ENCODE measurements around the gene PICALM. TPM values are rescaled to one million over a fixed set of nuclear protein-coding genes. Genes with fewer than 3 reads are reported as not detected.
"Not testable (repeated sequence)": the region's sequence is repeated elsewhere in the genome, so short reads cannot be mapped to it uniquely, and the experiment has no call there.

PICALM gene
- total RNA-seq, 4 donors from 2014 or later, result 148 to 244 (median 221) TPM

- Histone ChIP-seq H3K9me3 (no peaks in the 10 kb centered on the region), H3K27me3 (no peaks in the 10 kb centered on the region), H3K4me1 (peaks cover 0 to 12% (median under 1%) of the 10 kb centered on the region in 4 donors), H3K4me3 (no peak overlapping the region), H3K36me3 (peaks cover 0 to 23% (median 3%) of the 10 kb centered on the region in 4 donors), H3K27ac (no peak overlapping the region)
- WGBS, 2 donors (ENCODE audit: low coverage in 1 of 2), result 62% methylated on average over 2 of the region's 2 CpGs; no CpG with 5 or more reads in 1 of the 2 donors
- intact Hi-C loops (cut with DNase I; ENCODE audit: low total_unique reads) (no loop called here), in situ Hi-C loops (cut with MboI; ENCODE audit: low pct_ligation_motif_present in 1 of 4, low pct_unique_long_range_greater_than_20kb in 1 of 4, low sequenced_read_pairs in 3 of 4) (no loop called here)
- no peak for DNase-seq
- TF ChIP-seq, protein P1, sequence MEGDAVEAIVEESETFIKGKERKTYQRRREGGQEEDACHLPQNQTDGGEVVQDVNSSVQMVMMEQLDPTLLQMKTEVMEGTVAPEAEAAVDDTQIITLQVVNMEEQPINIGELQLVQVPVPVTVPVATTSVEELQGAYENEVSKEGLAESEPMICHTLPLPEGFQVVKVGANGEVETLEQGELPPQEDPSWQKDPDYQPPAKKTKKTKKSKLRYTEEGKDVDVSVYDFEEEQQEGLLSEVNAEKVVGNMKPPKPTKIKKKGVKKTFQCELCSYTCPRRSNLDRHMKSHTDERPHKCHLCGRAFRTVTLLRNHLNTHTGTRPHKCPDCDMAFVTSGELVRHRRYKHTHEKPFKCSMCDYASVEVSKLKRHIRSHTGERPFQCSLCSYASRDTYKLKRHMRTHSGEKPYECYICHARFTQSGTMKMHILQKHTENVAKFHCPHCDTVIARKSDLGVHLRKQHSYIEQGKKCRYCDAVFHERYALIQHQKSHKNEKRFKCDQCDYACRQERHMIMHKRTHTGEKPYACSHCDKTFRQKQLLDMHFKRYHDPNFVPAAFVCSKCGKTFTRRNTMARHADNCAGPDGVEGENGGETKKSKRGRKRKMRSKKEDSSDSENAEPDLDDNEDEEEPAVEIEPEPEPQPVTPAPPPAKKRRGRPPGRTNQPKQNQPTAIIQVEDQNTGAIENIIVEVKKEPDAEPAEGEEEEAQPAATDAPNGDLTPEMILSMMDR (IDR thresholded peaks at IDR 0.05), result no peak
- TF ChIP-seq POLR2A (IDR thresholded peaks at IDR 0.05) (no peak), EP300 (IDR thresholded peaks at IDR 0.05; ENCODE audit: low read depth) (no peak), POLR2AphosphoS5 (IDR thresholded peaks at IDR 0.05) (no peak)
Measured at GRCh38 chr11:85953491-85954143, 115.3 kb downstream of the PICALM start.

DNA sequence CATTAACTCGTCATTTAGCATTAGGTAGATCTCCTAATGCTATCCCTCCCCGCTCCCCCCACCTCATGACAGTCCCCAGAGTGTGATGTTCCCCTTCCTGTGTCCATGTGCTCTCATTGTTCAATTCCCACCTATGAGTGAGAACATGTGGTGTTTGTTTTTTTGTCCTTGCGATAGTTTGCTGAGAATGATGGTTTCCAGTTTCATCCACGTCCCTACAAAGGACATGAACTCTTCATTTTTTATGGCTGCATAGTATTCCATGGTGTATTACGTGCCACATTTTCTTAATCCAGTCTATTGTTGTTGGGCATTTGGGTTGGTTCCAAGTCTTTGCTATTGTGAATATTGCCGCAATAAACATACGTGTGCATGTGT, 116.8 kb downstream of the PICALM start:
- H3K4me3 ChIP-seq; H3K27ac ChIP-seq; H3K9me3 ChIP-seq; DNase-seq; intact Hi-C loops (cut with DNase I; ENCODE audit: low total_unique reads); in situ Hi-C loops (cut with MboI; ENCODE audit: low pct_ligation_motif_present in 1 of 4, low pct_unique_long_range_greater_than_20kb in 1 of 4, low sequenced_read_pairs in 3 of 4); H3K27me3 ChIP-seq: not testable (repeated sequence)
- H3K4me1 ChIP-seq, result peaks cover 0 to 20% (median 6%) of the 10 kb centered on the region in 4 donors
- WGBS, 2 donors (ENCODE audit: low coverage in 1 of 2), result 83 to 100% methylated on average over 2 to 7 of the region's 7 CpGs
- peaks cover 0 to 16% (median 2%) of the 10 kb centered on the region in 4 donors for H3K36me3 ChIP-seq

GRCh38 chr11:85951428-85952107, 117.3 kb downstream of the PICALM start:
- Histone ChIP-seq H3K4me1 (peaks cover 0 to 26% (median 6%) of the 10 kb centered on the region in 4 donors), H3K4me3 (no peak overlapping the region), H3K9me3 (no peaks in the 10 kb centered on the region), H3K36me3 (peaks cover 0 to 10% (median 2%) of the 10 kb centered on the region in 4 donors), H3K27me3 (no peaks in the 10 kb centered on the region), H3K27ac (no peak overlapping the region)
- intact Hi-C loops (cut with DNase I; ENCODE audit: low total_unique reads), result no loop called here
- in situ Hi-C loops (cut with MboI; ENCODE audit: low pct_ligation_motif_present in 1 of 4, low pct_unique_long_range_greater_than_20kb in 1 of 4, low sequenced_read_pairs in 3 of 4), result no loop called here
- TF ChIP-seq, protein P1 (IDR thresholded peaks at IDR 0.05), result no peak
- TF ChIP-seq POLR2AphosphoS5 (IDR thresholded peaks at IDR 0.05), result no peak
- TF ChIP-seq POLR2A (IDR thresholded peaks at IDR 0.05), result no peak
- TF ChIP-seq EP300 (IDR thresholded peaks at IDR 0.05; ENCODE audit: low read depth), result no peak
- DNase-seq, result no peak
- WGBS, 2 donors (ENCODE audit: low coverage in 1 of 2), result 96% methylated on average over 3 of the region's 3 CpGs

DNA sequence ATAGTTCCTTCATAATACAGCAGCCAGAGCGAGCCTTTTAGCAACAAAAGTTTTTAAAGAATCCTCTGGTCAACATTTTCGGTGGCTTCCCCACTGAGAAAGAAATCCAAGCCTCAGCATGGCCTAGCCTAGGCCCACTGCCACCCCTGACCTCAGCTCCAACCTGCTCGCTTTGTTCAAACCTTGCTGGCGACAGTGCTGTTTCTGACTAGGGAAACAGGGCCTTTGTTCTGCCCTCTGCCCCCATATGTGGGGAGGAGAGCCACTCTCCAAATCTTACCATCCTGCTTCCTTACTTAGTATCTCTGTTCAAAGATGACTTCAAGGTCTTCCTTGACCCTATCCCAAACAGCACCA, 117.9 kb downstream of the PICALM start:
- 97 to 100% methylated on average over 1 to 4 of the region's 4 CpGs for WGBS, 2 donors (ENCODE audit: low coverage in 1 of 2)
- peak in 1 of 3 donors; percentile 0 for TF ChIP-seq POLR2AphosphoS5 (IDR thresholded peaks at IDR 0.05)
- TF ChIP-seq EP300 (IDR thresholded peaks at IDR 0.05; ENCODE audit: low read depth), result no peak
- TF ChIP-seq, protein P1 (IDR thresholded peaks at IDR 0.05), result no peak
- TF ChIP-seq POLR2A (IDR thresholded peaks at IDR 0.05), result no peak
- in situ Hi-C loops (cut with MboI; ENCODE audit: low pct_ligation_motif_present in 1 of 4, low pct_unique_long_range_greater_than_20kb in 1 of 4, low sequenced_read_pairs in 3 of 4) (no loop called here), intact Hi-C loops (cut with DNase I; ENCODE audit: low total_unique reads) (no loop called here)
- Histone ChIP-seq H3K36me3 (peaks cover 0 to 5% (median under 1%) of the 10 kb centered on the region in 4 donors), H3K4me1 (peaks cover 0 to 29% (median 6%) of the 10 kb centered on the region in 4 donors), H3K27me3 (no peaks in the 10 kb centered on the region), H3K4me3 (no peak overlapping the region), H3K27ac (no peak overlapping the region), H3K9me3 (no peaks in the 10 kb centered on the region)
- DNase-seq, result no peak
